ENCODE data around the gene DYNLT4.
"Not testable (repeated sequence)": the region's sequence is repeated elsewhere in the genome, so short reads cannot be mapped to it uniquely, and the experiment has no call there.

Gene DYNLT4

DNA sequence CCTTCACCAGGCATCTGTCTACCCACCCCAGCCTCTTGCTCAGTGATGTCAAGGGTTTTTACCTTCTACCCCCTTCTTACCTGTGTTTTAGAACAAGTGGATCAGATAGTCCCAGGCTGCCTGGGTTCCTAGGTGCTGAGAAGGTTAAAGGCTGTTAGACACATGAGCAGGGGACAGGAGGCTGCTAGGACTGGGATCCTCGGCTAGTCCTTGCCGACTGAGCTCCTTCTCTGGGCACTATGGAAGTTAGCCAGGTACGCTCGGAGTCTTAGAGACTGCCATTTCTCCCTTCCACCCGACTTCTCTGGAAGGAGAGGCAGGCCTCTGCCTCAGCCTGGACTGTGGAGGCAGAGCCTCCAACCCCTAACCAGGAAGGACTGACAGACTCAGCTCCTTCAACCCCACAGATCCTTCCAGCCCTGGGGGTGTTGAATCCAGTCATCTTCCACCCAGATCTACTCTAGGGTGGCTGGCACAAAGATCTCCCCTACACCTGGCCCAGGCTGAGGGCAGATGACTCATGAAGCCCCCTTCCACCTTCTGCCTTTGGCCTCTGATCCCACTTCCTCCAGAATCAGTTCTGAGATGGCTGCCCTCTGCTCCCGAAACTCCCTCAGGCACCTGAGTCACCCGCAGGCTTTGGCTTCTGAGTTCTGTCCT is at the start of gene DYNLT4:
TSS of gene DYNLT4 (minus strand) at position 648 of the 660 bp plus-strand sequence. CDS start 683 bp downstream, outside the sequence.
- DNase-seq, result no peak

GRCh38 chr1:44855742-44856141 is 48.6 kb upstream of the DYNLT4 start:
- no peak for DNase-seq

GRCh38 chr1:44854970-44855369 is 47.8 kb upstream of the DYNLT4 start:
- DNase-seq, result no peak

- DNase-seq, result no peak
Measured at GRCh38 chr1:44853201-44853600, 46.0 kb upstream of the DYNLT4 start.

GRCh38 chr1:44851308-44851707 is 44.2 kb upstream of the DYNLT4 start:
- DNase-seq, result no peak

GRCh38 chr1:44849575-44850132 is 42.5 kb upstream of the DYNLT4 start:
- no peak for DNase-seq

DNA sequence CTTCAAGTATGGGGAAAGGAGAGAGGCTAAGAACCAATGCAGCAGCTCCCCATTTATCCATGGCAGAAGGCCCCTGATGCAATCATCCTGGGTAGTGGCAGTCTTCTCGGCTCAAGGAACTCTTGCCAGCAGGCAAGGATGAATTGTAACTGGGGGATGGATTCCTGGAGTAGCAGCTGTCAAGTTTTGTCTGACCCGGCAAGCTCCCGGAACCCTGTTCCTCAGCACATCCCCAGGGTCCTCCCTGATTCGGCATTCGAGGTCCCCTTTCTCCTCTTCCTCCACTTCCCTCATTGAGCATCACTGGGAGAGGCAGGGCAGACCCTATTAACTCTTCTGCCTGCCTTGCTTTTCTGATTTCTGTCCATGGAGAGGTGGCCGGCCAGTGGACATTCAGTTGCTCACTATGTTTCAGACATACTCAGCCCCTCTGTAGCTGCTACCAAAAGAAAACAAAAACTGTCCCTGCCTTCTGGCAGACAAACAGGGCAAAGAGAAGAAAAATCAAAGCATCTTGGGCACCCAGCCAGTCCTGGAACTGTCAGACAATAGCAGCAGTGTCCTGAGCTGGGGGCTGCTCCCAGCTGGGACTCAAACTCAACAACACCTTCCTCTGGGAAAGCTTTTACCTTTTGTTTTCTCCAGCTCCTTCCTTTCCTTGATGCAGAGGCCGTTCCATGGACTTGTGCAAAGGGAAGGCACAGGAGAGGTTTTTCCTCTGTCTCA is 41.5 kb upstream of the DYNLT4 start:
- DNase-seq, result no peak

GRCh38 chr1:44847845-44848244 is 40.7 kb upstream of the DYNLT4 start:
- no peak for DNase-seq

DNA sequence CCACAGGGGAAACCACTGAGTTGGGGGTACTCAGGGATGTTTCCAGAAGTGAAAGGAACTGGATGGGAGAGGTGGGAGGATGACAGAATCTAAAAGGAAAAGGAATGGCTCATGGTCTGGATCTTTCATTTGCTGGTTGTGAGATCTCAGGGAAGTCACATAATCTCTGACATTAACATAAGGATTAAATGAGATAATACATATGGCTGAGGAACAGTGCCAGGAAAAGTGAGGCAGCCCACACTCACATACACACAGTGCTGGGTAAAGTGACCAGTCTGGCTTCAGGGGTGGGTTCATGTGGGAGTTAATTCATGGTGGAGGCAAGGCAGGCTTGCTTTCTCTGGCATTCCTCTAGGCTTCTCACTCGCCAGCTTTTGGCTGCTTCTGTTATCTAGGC is 39.8 kb upstream of the DYNLT4 start:
- DNase-seq, result no peak

DNA sequence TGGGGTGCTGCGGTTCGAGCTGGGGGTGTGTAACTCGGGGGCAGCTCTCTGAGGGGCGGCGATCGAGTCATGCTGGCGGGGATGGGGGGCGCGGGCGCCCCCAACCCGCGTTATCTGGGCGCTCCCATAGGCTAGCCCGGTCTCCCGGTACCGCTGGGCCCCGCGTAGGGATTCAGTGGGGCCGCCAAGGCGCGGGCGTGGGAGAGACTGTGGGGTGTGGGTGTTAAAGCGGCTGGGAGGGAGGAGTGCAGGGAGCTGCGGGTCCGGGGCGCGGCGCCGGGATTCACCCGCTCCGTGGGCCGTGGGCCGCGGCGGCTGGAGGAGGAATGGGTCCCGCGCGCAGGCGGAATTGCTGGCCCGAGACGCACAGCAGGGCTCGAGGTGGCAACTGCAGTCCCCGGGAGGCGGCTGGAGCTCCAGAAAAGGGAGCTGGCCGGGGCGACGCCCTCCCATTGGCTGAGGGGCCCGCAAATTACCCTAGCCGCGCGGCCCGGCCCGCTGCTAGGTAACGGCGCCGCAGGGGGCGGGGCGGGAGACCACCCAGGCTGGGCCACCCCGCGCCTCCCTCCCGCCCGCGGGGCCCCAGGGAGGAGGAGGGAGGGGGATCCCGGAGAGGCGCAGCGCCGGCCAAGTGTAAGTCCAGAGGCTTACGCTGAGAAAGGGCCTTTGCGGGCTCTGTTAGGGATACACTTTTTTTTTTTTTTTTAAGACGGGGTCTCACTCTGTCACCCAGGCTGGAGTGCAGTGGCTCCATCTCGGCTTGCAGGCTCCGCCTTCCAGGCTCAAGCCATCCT is 35.9 kb upstream of the DYNLT4 start, which contains the start of gene PTCH2:
TSS of gene PTCH2 (minus strand) at position 392 of the 794 bp plus-strand sequence. CDS start at position 71, 321 bp downstream.
- DNase-seq, result no peak

DNA sequence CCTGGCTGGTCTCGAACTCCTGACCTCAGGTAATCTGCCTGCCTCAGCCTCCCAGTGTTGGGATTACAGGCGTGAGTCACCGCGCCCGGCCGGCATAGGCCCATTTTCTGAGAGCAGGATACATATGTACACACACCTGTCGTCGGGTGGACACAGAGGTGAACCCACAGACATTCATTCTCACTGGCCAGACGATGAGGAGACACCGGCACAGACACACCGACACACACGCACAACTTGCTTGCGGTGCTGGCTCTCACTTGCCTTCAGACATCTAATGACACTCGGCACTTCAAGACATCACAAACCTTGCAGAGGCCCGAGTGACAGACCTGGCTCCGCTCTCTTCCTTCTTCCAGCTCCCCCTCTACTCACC is 35.3 kb upstream of the DYNLT4 start:
- DNase-seq, result no peak

- DNase-seq, result no peak
Measured at GRCh38 chr1:44839576-44839975, 32.4 kb upstream of the DYNLT4 start.

- DNase-seq, result not testable (repeated sequence)
Measured at GRCh38 chr1:44838294-44838693, 31.1 kb upstream of the DYNLT4 start.

GRCh38 chr1:44835738-44836675 is 28.9 kb upstream of the DYNLT4 start:
- DNase-seq, result peak; percentile 54

DNA sequence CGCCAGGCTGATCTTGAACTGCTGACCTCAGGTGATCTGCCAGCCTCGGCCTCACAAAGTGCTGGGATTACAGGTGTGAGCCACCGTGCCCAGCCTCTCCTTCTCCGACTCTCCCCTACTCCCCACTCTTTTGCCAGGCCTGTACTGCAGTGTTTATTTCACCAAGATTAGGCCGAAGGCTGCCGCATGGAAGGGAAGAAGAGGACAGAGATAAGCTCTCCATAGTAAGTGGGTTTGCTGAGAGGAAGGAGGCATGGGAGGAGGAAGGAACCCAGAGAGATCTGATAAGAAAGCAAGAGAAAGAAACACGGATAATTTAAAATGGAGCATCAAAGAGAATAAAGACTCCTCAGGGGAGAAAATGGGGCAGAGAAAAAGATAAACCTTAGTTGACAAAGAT is 27.2 kb upstream of the DYNLT4 start:
- DNase-seq, result no peak

- no peak for DNase-seq
Measured at GRCh38 chr1:44832056-44832705, 25.0 kb upstream of the DYNLT4 start.

- no peak for DNase-seq
Measured at GRCh38 chr1:44831516-44831915, 24.4 kb upstream of the DYNLT4 start.

- no peak for DNase-seq
Measured at GRCh38 chr1:44830900-44831304, 23.8 kb upstream of the DYNLT4 start.

DNA sequence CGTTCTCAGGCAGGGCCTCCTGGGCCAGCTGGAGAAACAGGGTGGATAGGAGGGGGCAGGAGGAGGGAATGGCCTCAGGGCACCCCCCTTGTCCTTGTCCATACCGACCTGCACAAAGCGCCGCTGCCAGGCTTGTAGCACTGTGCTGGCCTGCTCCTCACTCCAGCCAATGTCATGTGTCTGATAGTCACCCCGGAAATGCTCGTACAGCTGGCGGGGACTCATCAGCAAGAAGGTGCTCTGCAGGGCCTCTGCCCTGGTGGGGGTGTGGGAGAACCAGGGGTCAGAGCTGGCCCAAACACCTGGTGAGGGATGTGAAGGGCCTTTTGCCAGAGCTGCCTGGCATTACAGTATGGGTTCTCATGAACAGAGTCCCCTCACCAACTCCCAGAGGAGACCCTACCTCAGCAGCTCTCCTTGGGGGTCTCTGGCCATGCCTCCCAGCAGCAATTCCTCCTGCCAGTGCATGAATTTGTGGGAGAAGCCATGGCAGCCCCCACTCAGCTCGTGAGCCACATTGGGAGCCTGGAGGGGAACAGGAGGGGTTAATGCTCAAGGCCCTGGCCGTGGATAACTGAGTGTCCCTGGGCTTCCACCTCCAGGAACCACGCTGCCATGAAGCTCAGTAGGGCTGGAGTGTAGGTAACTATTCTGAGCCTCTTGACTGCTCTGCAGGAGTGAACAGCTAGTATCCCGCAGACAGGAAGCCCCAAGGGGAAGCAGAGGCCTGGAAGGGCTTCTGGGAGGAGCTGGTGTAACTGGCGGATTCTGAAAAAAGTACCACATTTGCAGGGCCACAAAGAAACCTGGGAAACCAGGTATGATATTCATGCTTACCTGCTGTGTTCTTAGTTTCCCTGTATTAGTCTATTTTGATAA is 22.6 kb upstream of the DYNLT4 start:
- DNase-seq, result no peak

- no peak for DNase-seq
Measured at GRCh38 chr1:44828841-44829440, 21.8 kb upstream of the DYNLT4 start.

Measured in KG1 (cell line).